H9 (cell line): ENCODE data around the gene OR52B6. TPM values are rescaled to one million over a fixed set of nuclear protein-coding genes. Genes with fewer than 3 reads are reported as not detected.

Experiments used
- DNase-seq: peaks from one replicate; pipeline ENCODE4 v3.0.0-alpha.2; 2017
- H2AFZ ChIP-seq: one replicate; pipeline ENCODE4 v1.6.1; 2013; ENCODE audit warnings: mild to moderate bottlenecking, low read length, control low read depth, moderate library complexity
- H2AK5ac ChIP-seq: 2 replicates; pipeline ENCODE4 v1.6.1; 2013; ENCODE audit warnings: low read length, control low read depth, mixed read lengths; ENCODE audit not compliant: insufficient read length
- H2BK120ac ChIP-seq: one replicate; pipeline ENCODE4 v1.6.1; 2013; ENCODE audit warnings: low read depth, mild to moderate bottlenecking, low read length, control low read depth, inconsistent platforms; ENCODE audit not compliant: poor library complexity, severe bottlenecking
- H2BK12ac ChIP-seq: 2 replicates; pipeline ENCODE4 v1.6.1; 2013; ENCODE audit warnings: low read length, control low read depth, mixed read lengths, low read depth; ENCODE audit not compliant: insufficient read length
- H2BK15ac ChIP-seq: 2 replicates; pipeline ENCODE4 v1.6.1; 2013; ENCODE audit warnings: low read depth, low read length, control low read depth
- H2BK20ac ChIP-seq: one replicate; pipeline ENCODE4 v1.6.1; 2013; ENCODE audit warnings: low read depth, mild to moderate bottlenecking, low read length, control low read depth, inconsistent platforms; ENCODE audit not compliant: poor library complexity, severe bottlenecking
- H2BK5ac ChIP-seq: 2 replicates; pipeline ENCODE4 v1.6.1; 2013; ENCODE audit warnings: low read length, control low read depth, mixed read lengths; ENCODE audit not compliant: insufficient read length
- H3K14ac ChIP-seq: 2 replicates; pipeline ENCODE4 v1.6.1; 2013; ENCODE audit warnings: low read length, control low read depth; ENCODE audit not compliant: insufficient read depth
- H3K18ac ChIP-seq: 2 replicates; pipeline ENCODE4 v1.6.1; 2013; ENCODE audit warnings: low read depth, mild to moderate bottlenecking, mixed read lengths, low read length, control low read depth; ENCODE audit not compliant: insufficient read length
- H3K23ac ChIP-seq: 2 replicates; pipeline ENCODE4 v1.6.1; 2013; ENCODE audit warnings: low read length, control low read depth, mixed read lengths, low read depth; ENCODE audit not compliant: insufficient read length
- H3K23me2 ChIP-seq: 2 replicates; pipeline ENCODE4 v1.6.1; 2013; ENCODE audit warnings: low read depth, mild to moderate bottlenecking, mixed read lengths, low read length, control low read depth; ENCODE audit not compliant: insufficient read length, poor library complexity, severe bottlenecking
- H3K27ac ChIP-seq: 2 replicates; pipeline ENCODE4 v1.5.1; 2013; ENCODE audit warnings: low read length, control low read depth, mixed read lengths, low read depth; ENCODE audit not compliant: insufficient read length
- H3K27me3 ChIP-seq: 2 replicates; pipeline ENCODE4 v1.6.1; 2013; ENCODE audit warnings: low read length, control low read depth, inconsistent platforms; ENCODE audit not compliant: insufficient read depth
- H3K4ac ChIP-seq: 2 replicates; pipeline ENCODE4 v1.6.1; 2013; ENCODE audit warnings: low read depth, mild to moderate bottlenecking, control low read depth, inconsistent platforms, low read length, moderate library complexity
- H3K4me1 ChIP-seq: 2 replicates; pipeline ENCODE4 v1.6.1; 2013; ENCODE audit warnings: low read length, control low read depth, inconsistent platforms; ENCODE audit not compliant: insufficient read depth
- H3K4me2 ChIP-seq: 2 replicates; pipeline ENCODE4 v1.6.1; 2013; ENCODE audit warnings: low read length, control low read depth, mixed read lengths; ENCODE audit not compliant: insufficient read length, insufficient read depth
- H3K56ac ChIP-seq: 2 replicates; pipeline ENCODE4 v1.6.1; 2013; ENCODE audit warnings: low read depth, mild to moderate bottlenecking, mixed read lengths, low read length, control low read depth; ENCODE audit not compliant: insufficient read length
- H3K79me1 ChIP-seq: 2 replicates; pipeline ENCODE4 v1.6.1; 2013; ENCODE audit warnings: low read depth, mild to moderate bottlenecking, moderate library complexity, low read length, control low read depth, inconsistent platforms; ENCODE audit not compliant: insufficient read depth, poor library complexity, severe bottlenecking
- H3K79me2 ChIP-seq: 2 replicates; pipeline ENCODE4 v1.6.1; 2013; ENCODE audit warnings: low read length, control low read depth, inconsistent platforms; ENCODE audit not compliant: insufficient read depth
- H3K9ac ChIP-seq: 2 replicates; pipeline ENCODE4 v1.6.1; 2013; ENCODE audit warnings: low read length, control low read depth, mixed read lengths; ENCODE audit not compliant: insufficient read length; ENCODE audit errors: extremely low read depth
- H3K9me3 ChIP-seq: one replicate; pipeline ENCODE4 v1.6.1; 2013; ENCODE audit warnings: low read depth, low read length, inconsistent platforms; ENCODE audit not compliant: control insufficient read depth
- H3T11ph ChIP-seq: one replicate; pipeline ENCODE4 v1.6.1; 2013; ENCODE audit warnings: mild to moderate bottlenecking, low read length, control low read depth, inconsistent platforms
- H4K20me1 ChIP-seq: one replicate; pipeline ENCODE4 v1.6.1; 2013; ENCODE audit not compliant: control insufficient read depth, insufficient read length, insufficient read depth
- H4K5ac ChIP-seq: 2 replicates; pipeline ENCODE4 v1.6.1; 2013; ENCODE audit warnings: low read depth, mild to moderate bottlenecking, mixed read lengths, low read length, control low read depth; ENCODE audit not compliant: insufficient read length
- H4K8ac ChIP-seq: replicated peaks from 2 replicates; pipeline ENCODE4 v1.6.1; 2013; ENCODE audit warnings: low read length, control low read depth, mixed read lengths, low read depth; ENCODE audit not compliant: insufficient read length
- H4K91ac ChIP-seq: 2 replicates; pipeline ENCODE4 v1.6.1; 2013; ENCODE audit warnings: low read depth, mild to moderate bottlenecking, moderate library complexity, mixed read lengths, low read length, control low read depth; ENCODE audit not compliant: insufficient read length
- H3K27ac Mint-ChIP-seq, 3 experiments: 2 replicates in 2 of 3; 3 replicates in 1 of 3; pipeline ENCODE4 v1.8.0; 2020 to 2021; ENCODE audit warnings: mixed read lengths in 3 of 3, mild to moderate bottlenecking in 1 of 3, moderate library complexity in 1 of 3
- H3K27me3 Mint-ChIP-seq: 2 replicates; pipeline ENCODE4 v1.8.0; 2021; ENCODE audit warnings: low read depth, mild to moderate bottlenecking, moderate library complexity, mixed read lengths
- H3K36me3 Mint-ChIP-seq, 3 experiments: 2 replicates in 2 of 3; 3 replicates in 1 of 3; pipeline ENCODE4 v1.8.0; 2020 to 2021; ENCODE audit warnings: low read depth in 3 of 3, mixed read lengths in 3 of 3; ENCODE audit not compliant: insufficient read depth in 1 of 3
- H3K4me1 Mint-ChIP-seq, 2 experiments: 2 replicates each; pipeline ENCODE4 v1.8.0; 2020; ENCODE audit warnings: mixed read lengths in 2 of 2
- H3K4me3 Mint-ChIP-seq, 2 experiments: 2 replicates in 1 of 2; 3 replicates in 1 of 2; pipeline ENCODE4 v1.8.0; 2020 to 2021; ENCODE audit warnings: mild to moderate bottlenecking in 2 of 2, mixed read lengths in 2 of 2, moderate library complexity in 1 of 2
- H3K9me3 Mint-ChIP-seq, 2 experiments: 2 replicates in 1 of 2; 3 replicates in 1 of 2; pipeline ENCODE4 v1.8.0; 2020; ENCODE audit warnings: mild to moderate bottlenecking in 2 of 2, mixed read lengths in 2 of 2, moderate library complexity in 1 of 2
- WGBS: extraction: QIAGEN DNeasy Blood & Tissue Kit; methylation state at CpG from one replicate; pipeline ENCODE4 v1.1.7; 2013; ENCODE audit warnings: missing lambda C conversion rate, low lambda C conversion rate, mixed read lengths; ENCODE audit not compliant: insufficient read length; ENCODE audit errors: extremely low coverage; 5-methylcytosine and 5-hydroxymethylcytosine counted together
- total RNA-seq: library from RNA; stranded (reverse); gene quantifications from 2 replicates; pipeline ENCODE4 v1.2.1, GENCODE V29; 2021
- TF ChIP-seq, protein P1 (sequence below): fragments of 200-600 bp; sonication (generic); conservative IDR thresholded peaks from 3 replicates; pipeline ENCODE4 v1.8.0; 2021; ENCODE audit warnings: antibody characterized with exemption, mild to moderate bottlenecking

OR52B6 gene
- total RNA-seq, 1 experiment from 2014 or later, result not detected

DNA sequence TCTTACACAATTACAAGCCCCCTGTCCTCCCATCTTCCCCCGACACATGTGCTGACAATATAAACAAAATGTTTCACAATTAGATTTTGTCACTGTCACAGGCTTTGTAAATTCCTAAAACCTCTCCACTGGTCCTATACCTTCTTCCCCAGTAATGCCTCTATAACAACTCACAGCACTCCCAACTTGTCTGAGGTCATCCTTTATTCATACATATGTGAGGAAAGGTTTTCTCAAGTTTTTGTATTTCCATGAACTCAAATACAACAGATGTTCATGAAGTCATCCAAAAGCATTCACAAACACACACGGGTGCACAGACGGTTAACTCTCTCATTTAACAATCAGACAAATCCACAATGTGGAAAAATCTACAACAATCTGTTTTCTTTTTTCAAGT is 34.2 kb upstream of the OR52B6 start:
- Histone ChIP-seq H3K23ac (no peak overlapping the region), H3K14ac (no peak overlapping the region), H3K79me2 (no peaks in the 10 kb centered on the region), H4K20me1 (no peaks in the 10 kb centered on the region), H4K8ac (no peak overlapping the region), H3K27ac (no peak overlapping the region), H2BK120ac (no peak overlapping the region), H2BK12ac (no peak overlapping the region), H3K27me3 (no peaks in the 10 kb centered on the region), H3K56ac (no peak overlapping the region), H3K9ac (no peak overlapping the region), H3K4ac (no peak overlapping the region), H2AFZ (no peak overlapping the region), H2BK15ac (no peak overlapping the region), H3K4me1 (no peaks in the 10 kb centered on the region), H3K18ac (no peak overlapping the region), H2AK5ac (no peak overlapping the region), H2BK5ac (no peak overlapping the region), H3K79me1 (no peaks in the 10 kb centered on the region), H3K4me2 (no peak overlapping the region), H3K23me2 (no peaks in the 10 kb centered on the region), H3T11ph (no peak overlapping the region), H4K91ac (no peak overlapping the region), H3K9me3 (no peaks in the 10 kb centered on the region), H2BK20ac (no peak overlapping the region), H4K5ac (no peak overlapping the region)
- H3K4me3 Mint-ChIP-seq, result no peak overlapping the region
- WGBS, result 100% methylated on average over 1 of the region's 3 CpGs
- TF ChIP-seq, protein P1, sequence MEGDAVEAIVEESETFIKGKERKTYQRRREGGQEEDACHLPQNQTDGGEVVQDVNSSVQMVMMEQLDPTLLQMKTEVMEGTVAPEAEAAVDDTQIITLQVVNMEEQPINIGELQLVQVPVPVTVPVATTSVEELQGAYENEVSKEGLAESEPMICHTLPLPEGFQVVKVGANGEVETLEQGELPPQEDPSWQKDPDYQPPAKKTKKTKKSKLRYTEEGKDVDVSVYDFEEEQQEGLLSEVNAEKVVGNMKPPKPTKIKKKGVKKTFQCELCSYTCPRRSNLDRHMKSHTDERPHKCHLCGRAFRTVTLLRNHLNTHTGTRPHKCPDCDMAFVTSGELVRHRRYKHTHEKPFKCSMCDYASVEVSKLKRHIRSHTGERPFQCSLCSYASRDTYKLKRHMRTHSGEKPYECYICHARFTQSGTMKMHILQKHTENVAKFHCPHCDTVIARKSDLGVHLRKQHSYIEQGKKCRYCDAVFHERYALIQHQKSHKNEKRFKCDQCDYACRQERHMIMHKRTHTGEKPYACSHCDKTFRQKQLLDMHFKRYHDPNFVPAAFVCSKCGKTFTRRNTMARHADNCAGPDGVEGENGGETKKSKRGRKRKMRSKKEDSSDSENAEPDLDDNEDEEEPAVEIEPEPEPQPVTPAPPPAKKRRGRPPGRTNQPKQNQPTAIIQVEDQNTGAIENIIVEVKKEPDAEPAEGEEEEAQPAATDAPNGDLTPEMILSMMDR, result no peak
- DNase-seq, result no peak
- no peak overlapping the region; a peak in 1 of 7 replicates for H3K27ac Mint-ChIP-seq
- no peaks in the 10 kb centered on the region for H3K9me3 Mint-ChIP-seq
- no peaks in the 10 kb centered on the region for H3K4me1 Mint-ChIP-seq
- no peaks in the 10 kb centered on the region for H3K36me3 Mint-ChIP-seq
- H3K27me3 Mint-ChIP-seq, result no peaks in the 10 kb centered on the region
